Activated naive CD4-positive, alpha-beta T cell treated with anti-CD3 and anti-CD28 coated beads, Interleukin-2, amount 50 U/mL, for 72 hours (primary cell): ENCODE measurements around the gene CCNY. TPM values are rescaled to one million over a fixed set of nuclear protein-coding genes. Genes with fewer than 3 reads are reported as not detected.

Source experiments
- ATAC-seq, 2 donors: fragments of 150-1000 bp; cut with Tn5 transposase; 2 replicates each; pipeline ENCODE4 v1.10.0; 2021; ENCODE audit warnings: mild to moderate bottlenecking in 2 of 2, moderate library complexity in 2 of 2
- DNase-seq, 2 donors: peaks; one replicate each; pipeline ENCODE4 v3.0.0; 2021 to 2022; ENCODE audit warnings: low spot score in 2 of 2
- H3K27ac Mint-ChIP-seq, 2 donors: one replicate each; pipeline ENCODE4 v1.8.0; 2022; ENCODE audit warnings: mild to moderate bottlenecking in 2 of 2, mixed read lengths in 2 of 2
- H3K36me3 Mint-ChIP-seq, 2 donors: one replicate each; pipeline ENCODE4 v1.8.0; 2022; ENCODE audit warnings: mixed read lengths in 2 of 2
- H3K9me3 Mint-ChIP-seq, 2 donors: one replicate each; pipeline ENCODE4 v1.8.0; 2022; ENCODE audit warnings: mixed read lengths in 2 of 2
- total RNA-seq, 2 donors: library from RNA; stranded (reverse); gene quantifications; one replicate each; pipeline ENCODE4 v1.2.3, GENCODE V29; 2022

CCNY gene
- total RNA-seq, 2 donors from 2014 or later: 31.4 to 44.2 TPM

GRCh38 chr10:35585356-35585755 lies 249.0 kb downstream of the CCNY start:
- ATAC-seq: no peak
- DNase-seq: no peak
- H3K9me3 Mint-ChIP-seq: peaks cover 0 to 4% of the 10 kb centered on the region in 2 donors
- H3K27ac Mint-ChIP-seq: no peak overlapping the region
- no peaks in the 10 kb centered on the region for H3K36me3 Mint-ChIP-seq

- Mint-ChIP-seq H3K36me3 (peaks cover 4% of the 10 kb centered on the region in 2 donors), H3K27ac (no peak overlapping the region), H3K9me3 (peaks cover 4 to 8% of the 10 kb centered on the region in 2 donors)
- DNase-seq (no peak), ATAC-seq (peak in 1 of 2 donors; percentile 40)
Observed at GRCh38 chr10:35585903-35586535, 249.7 kb downstream of the CCNY start.

- ATAC-seq (no peak), DNase-seq (no peak)
- Mint-ChIP-seq H3K9me3 (peaks cover 8 to 13% of the 10 kb centered on the region in 2 donors), H3K36me3 (peaks cover 5 to 6% of the 10 kb centered on the region in 2 donors), H3K27ac (no peak overlapping the region)
Observed at GRCh38 chr10:35588836-35589235, 252.5 kb downstream of the CCNY start.

- Mint-ChIP-seq H3K27ac (no peak overlapping the region), H3K36me3 (peaks cover 5 to 6% of the 10 kb centered on the region in 2 donors), H3K9me3 (peaks cover 8 to 13% of the 10 kb centered on the region in 2 donors)
- DNase-seq (no peak), ATAC-seq (no peak)
Observed at GRCh38 chr10:35592441-35592840, 256.1 kb downstream of the CCNY start.

GRCh38 chr10:35594115-35595079 lies 258.1 kb downstream of the CCNY start:
- ATAC-seq: no peak
- Mint-ChIP-seq H3K9me3 (peaks cover 8 to 9% of the 10 kb centered on the region in 2 donors), H3K36me3 (peaks cover 5 to 6% of the 10 kb centered on the region in 2 donors), H3K27ac (no peak overlapping the region)
- DNase-seq: no peak

- H3K9me3 Mint-ChIP-seq: peaks cover 8 to 9% of the 10 kb centered on the region in 2 donors
- no peak overlapping the region for H3K27ac Mint-ChIP-seq
Observed at GRCh38 chr10:35595106-35595505, 258.8 kb downstream of the CCNY start.

GRCh38 chr10:35598379-35598778 lies 262.1 kb downstream of the CCNY start:
- no peak for DNase-seq
- Mint-ChIP-seq H3K36me3 (peaks cover 2 to 8% of the 10 kb centered on the region in 2 donors), H3K27ac (no peak overlapping the region), H3K9me3 (peaks cover under 1% of the 10 kb centered on the region in 2 donors)
- ATAC-seq: no peak

More at GRCh38 chr10:35595106-35595505, 258.8 kb downstream of the CCNY start:
- peaks cover 5 to 6% of the 10 kb centered on the region in 2 donors for H3K36me3 Mint-ChIP-seq
- DNase-seq (no peak), ATAC-seq (no peak)

GRCh38 chr10:35600193-35600592 lies 263.9 kb downstream of the CCNY start:
- no peak for DNase-seq
- H3K27ac Mint-ChIP-seq: no peak overlapping the region
- no peaks in the 10 kb centered on the region for H3K9me3 Mint-ChIP-seq
- ATAC-seq: no peak
- H3K36me3 Mint-ChIP-seq: peaks cover 4 to 8% of the 10 kb centered on the region in 2 donors

GRCh38 chr10:35605191-35605590 lies 268.9 kb downstream of the CCNY start, which contains the start of gene GJD4:
Gene GJD4 (plus strand): TSS chr10:35605341. CDS start chr10:35605568, 227 bp downstream.
- ATAC-seq: no peak
- H3K9me3 Mint-ChIP-seq: peaks cover 0 to 4% of the 10 kb centered on the region in 2 donors
- H3K27ac Mint-ChIP-seq: no peak within 1 kb of the TSS
- DNase-seq: no peak
- H3K36me3 Mint-ChIP-seq: peaks cover 4 to 14% of the 10 kb centered on the region in 2 donors

GRCh38 chr10:35606430-35606829 lies 270.1 kb downstream of the CCNY start:
- H3K9me3 Mint-ChIP-seq: peaks cover 0 to 4% of the 10 kb centered on the region in 2 donors
- DNase-seq: no peak
- ATAC-seq: no peak
- H3K36me3 Mint-ChIP-seq: peaks cover 4 to 9% of the 10 kb centered on the region in 2 donors
- H3K27ac Mint-ChIP-seq: no peak overlapping the region

- ATAC-seq (peak; percentile 31 to 70), DNase-seq (peak in 1 of 2 donors; percentile 5)
- Mint-ChIP-seq H3K27ac (no peak overlapping the region), H3K36me3 (peaks cover 4 to 6% of the 10 kb centered on the region in 2 donors), H3K9me3 (peaks cover 0 to 4% of the 10 kb centered on the region in 2 donors)
Observed at GRCh38 chr10:35607475-35608327, 271.4 kb downstream of the CCNY start.

- Mint-ChIP-seq H3K36me3 (peaks cover 2 to 6% of the 10 kb centered on the region in 2 donors), H3K27ac (no peak overlapping the region), H3K9me3 (peaks cover 0 to 4% of the 10 kb centered on the region in 2 donors)
- DNase-seq: no peak
- no peak for ATAC-seq
Observed at GRCh38 chr10:35608328-35608672, 272.0 kb downstream of the CCNY start.

- Mint-ChIP-seq H3K9me3 (peaks cover 0 to 4% of the 10 kb centered on the region in 2 donors), H3K36me3 (peaks cover 0 to 6% of the 10 kb centered on the region in 2 donors), H3K27ac (no peak overlapping the region)
- DNase-seq (no peak), ATAC-seq (no peak)
Observed at GRCh38 chr10:35611750-35612149, 275.4 kb downstream of the CCNY start.

- no peak overlapping the region for H3K27ac Mint-ChIP-seq
- peaks cover 0 to 6% of the 10 kb centered on the region in 2 donors for H3K36me3 Mint-ChIP-seq
- H3K9me3 Mint-ChIP-seq: peaks cover 0 to 4% of the 10 kb centered on the region in 2 donors
- ATAC-seq (no peak), DNase-seq (no peak)
Observed at GRCh38 chr10:35612385-35613106, 276.2 kb downstream of the CCNY start.

GRCh38 chr10:35613107-35613440 lies 276.8 kb downstream of the CCNY start:
- H3K27ac Mint-ChIP-seq: no peak overlapping the region
- peaks cover 0 to 6% of the 10 kb centered on the region in 2 donors for H3K36me3 Mint-ChIP-seq
- ATAC-seq (no peak), DNase-seq (no peak)
- H3K9me3 Mint-ChIP-seq: peaks cover 0 to 4% of the 10 kb centered on the region in 2 donors
